HCT116 (cell line): ENCODE measurements around the gene AMELX. TPM values are rescaled to one million over a fixed set of nuclear protein-coding genes. Genes with fewer than 3 reads are reported as not detected.

Experiments
- ATAC-seq: fragments of 200-7000 bp; cut with Tn5 transposase; 2 replicates; pipeline ENCODE4 v1.9.1; 2020; ENCODE audit warnings: mild to moderate bottlenecking, moderate library complexity
- BruUV-seq: library from RNA; stranded (reverse); fragments of 400-500 nt; replicated peaks from 2 replicates; lab custom pipeline; 2021; lab: Mats Ljungman, UMichigan
- CTCF ChIA-PET: fragments of 300-600 bp; sonication (Branson Sonifier 250); formaldehyde crosslinking; loops from one replicate; lab custom pipeline; 2021; ENCODE audit warnings: antibody characterized with exemption; lab: Charles Lee
- POLR2A ChIA-PET: fragments of 300-600, 350-600 bp; sonication (Branson Sonifier 250); formaldehyde crosslinking; loops from one replicate; lab custom pipeline; 2021; ENCODE audit warnings: antibody characterized with exemption; lab: Charles Lee
- RAD21 ChIA-PET, 2 experiments: fragments of 300-600 bp; sonication (Branson Sonifier 250); formaldehyde crosslinking; loops; one replicate each; lab custom pipeline; 2023; ENCODE audit warnings: low total read pairs in 2 of 2; ENCODE audit not compliant: uncharacterized antibody in 2 of 2, unreplicated experiment in 2 of 2, low non-redundant PET in 1 of 2; lab: Charles Lee
- DNase-seq: peaks from one replicate; pipeline ENCODE4 v3.0.0-alpha.2; 2010; ENCODE audit warnings: low read depth, low spot score
- H2AFZ ChIP-seq: fragments of 200-600 bp; shearing (Covaris generic), sonication (generic); 2 replicates; pipeline ENCODE4 v1.6.1; 2017; ENCODE audit warnings: low read depth, mixed run types, mixed read lengths, antibody characterized with exemption, low read length; ENCODE audit not compliant: poor library complexity, severe bottlenecking
- H3K27ac ChIP-seq: 2 replicates; pipeline ENCODE4 v1.5.1; 2012; ENCODE audit warnings: low read depth, low read length
- H3K27me3 ChIP-seq: fragments of 200-600 bp; sonication (generic); 2 replicates; pipeline ENCODE4 v1.6.1; 2016; ENCODE audit warnings: mixed run types, low read length, mixed read lengths; ENCODE audit not compliant: insufficient read depth
- H3K36me3 ChIP-seq, 2 experiments: fragments of 200-500 bp in 1 of 2; fragments of 200-600 bp in 1 of 2; sonication (Bioruptor generic) in 1 of 2; sonication (generic) in 1 of 2; 2 replicates each; pipeline versions ENCODE4 v1.5.1 to v1.6.1; 2014 to 2016; ENCODE audit warnings: low read length in 2 of 2, inconsistent platforms in 1 of 2, mixed read lengths in 1 of 2, mixed run types in 1 of 2; ENCODE audit not compliant: insufficient read depth in 2 of 2, control insufficient read depth in 1 of 2
- H3K4me1 ChIP-seq, 2 experiments: fragments of 200-600 bp in 1 of 2; sonication (generic) in 1 of 2; 2 replicates each; pipeline versions ENCODE4 v1.5.1 to v1.6.1; 2012 to 2017; ENCODE audit warnings: low read length in 2 of 2, inconsistent platforms in 1 of 2, mild to moderate bottlenecking in 1 of 2, mixed read lengths in 1 of 2, mixed run types in 1 of 2, moderate library complexity in 1 of 2; ENCODE audit not compliant: insufficient read depth in 2 of 2, control insufficient read depth in 1 of 2
- H3K4me2 ChIP-seq: fragments of 200-600 bp; sonication (generic); 2 replicates; pipeline ENCODE4 v1.6.1; 2017; ENCODE audit warnings: mixed run types, low read length, mixed read lengths
- H3K4me3 ChIP-seq, 2 experiments: fragments of 200-600 bp in 1 of 2; sonication (generic) in 1 of 2; replicated peaks in 1 of 2; 2 replicates each; pipeline ENCODE4 v1.5.1; 2011 to 2016; ENCODE audit warnings: low read length in 2 of 2, control low read depth in 1 of 2, low read depth in 1 of 2, mild to moderate bottlenecking in 1 of 2, mixed read lengths in 1 of 2, mixed run types in 1 of 2
- H3K79me2 ChIP-seq: fragments of 200-600 bp; sonication (generic); 2 replicates; pipeline ENCODE4 v1.6.1; 2017; ENCODE audit warnings: mild to moderate bottlenecking, mixed run types, low read length, moderate library complexity, mixed read lengths; ENCODE audit not compliant: insufficient read depth
- H3K9ac ChIP-seq: fragments of 200-600 bp; sonication (generic); 2 replicates; pipeline ENCODE4 v1.6.1; 2016; ENCODE audit warnings: low read length, mixed read lengths
- H3K9me2 ChIP-seq: fragments of 200-600 bp; sonication (generic), shearing (Covaris generic); 2 replicates; pipeline ENCODE4 v1.6.1; 2017; ENCODE audit warnings: mixed run types, mild to moderate bottlenecking, moderate library complexity; ENCODE audit not compliant: insufficient read depth
- H3K9me3 ChIP-seq, 2 experiments: fragments of 200-500 bp in 1 of 2; fragments of 200-600 bp in 1 of 2; sonication (Bioruptor generic) in 1 of 2; sonication (generic) in 1 of 2; 2 replicates each; pipeline ENCODE4 v1.6.1; 2014 to 2017; ENCODE audit warnings: low read length in 2 of 2, mixed read lengths in 2 of 2, inconsistent platforms in 1 of 2, low read depth in 1 of 2, mild to moderate bottlenecking in 1 of 2, mixed run types in 1 of 2, moderate library complexity in 1 of 2; ENCODE audit not compliant: control insufficient read depth in 1 of 2, insufficient read depth in 1 of 2
- H4K20me1 ChIP-seq: fragments of 200-600 bp; sonication (generic), shearing (Covaris generic); 2 replicates; pipeline ENCODE4 v1.6.1; 2017; ENCODE audit warnings: mixed run types, mild to moderate bottlenecking, moderate library complexity; ENCODE audit not compliant: insufficient read depth
- CBX3 ChIP-seq: IDR thresholded peaks from 2 replicates; pipeline ENCODE4 v1.6.1; 2012; ENCODE audit warnings: low read depth
- ELF1 ChIP-seq: IDR thresholded peaks from 2 replicates; pipeline ENCODE4 v1.6.1; 2012; ENCODE audit warnings: low read depth, borderline replicate concordance
- EZH2phosphoT487 ChIP-seq: fragments of 200-600 bp; IDR thresholded peaks from 2 replicates; pipeline ENCODE4 v1.6.1; 2018; ENCODE audit warnings: antibody characterized with exemption, borderline replicate concordance
- FOSL1 ChIP-seq: IDR thresholded peaks from 2 replicates; pipeline ENCODE4 v1.6.1; 2012; ENCODE audit warnings: low read depth
- POLR2A ChIP-seq: IDR thresholded peaks from 2 replicates; pipeline ENCODE4 v1.7.0; 2011; ENCODE audit warnings: borderline replicate concordance; ENCODE audit not compliant: insufficient read depth, insufficient read length; ENCODE audit errors: extremely low read depth
- POLR2AphosphoS5 ChIP-seq: IDR thresholded peaks from 2 replicates; pipeline ENCODE4 v1.6.1; 2011; ENCODE audit warnings: mild to moderate bottlenecking, low read depth, low read length, moderate library complexity
- SIN3A ChIP-seq: IDR thresholded peaks from 2 replicates; pipeline ENCODE4 v1.6.1; 2012; ENCODE audit warnings: low read depth
- ZFX ChIP-seq: fragments of 450-650 bp; IDR thresholded peaks from 2 replicates; pipeline ENCODE4 v1.6.1; 2017
- ZNF274 ChIP-seq: fragments of 200-500 bp; sonication (Bioruptor generic); IDR thresholded peaks from 2 replicates; pipeline ENCODE4 v1.6.1; 2014; ENCODE audit warnings: mild to moderate bottlenecking, low read depth, low read length, inconsistent platforms
- intact Hi-C: fragments of 100-400 bp; cut with micrococcal nuclease; formaldehyde crosslinking; loops from 2 replicates; pipeline ENCODE4 v1.10.0; 2022
- total RNA-seq: library from RNA; stranded (reverse); gene quantifications from one replicate; pipeline ENCODE4 v1.2.1, GENCODE V29; 2021; ENCODE audit not compliant: unreplicated experiment
- TF ChIP-seq, protein P1 (sequence below): IDR thresholded peaks from 2 replicates; pipeline ENCODE4 v1.6.1; 2011; ENCODE audit warnings: mild to moderate bottlenecking, low read length, moderate library complexity; ENCODE audit not compliant: insufficient replicate concordance; ENCODE audit errors: extremely low read depth

Gene AMELX
- total RNA-seq, 1 experiment from 2014 or later: not detected

DNA sequence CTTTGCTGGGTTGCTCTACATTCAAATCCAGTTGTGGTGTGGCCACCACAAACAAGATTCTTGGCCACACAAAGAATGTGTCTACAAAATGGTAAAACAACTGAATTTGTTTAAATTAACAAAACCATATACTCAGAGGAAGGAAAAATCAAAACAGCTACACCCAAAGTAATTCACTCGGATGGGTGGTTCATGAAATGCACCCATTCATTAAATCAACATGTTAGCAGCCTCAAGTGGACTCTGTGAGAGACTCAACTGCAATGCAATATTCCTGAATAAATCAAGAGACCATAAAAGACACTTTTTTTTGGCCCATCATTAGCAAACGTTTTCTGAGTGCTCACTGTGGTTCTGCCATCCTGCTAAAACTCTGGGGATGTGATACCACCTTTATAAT, 11.2 kb upstream of the AMELX start (continued):
- TF ChIP-seq, protein P1, sequence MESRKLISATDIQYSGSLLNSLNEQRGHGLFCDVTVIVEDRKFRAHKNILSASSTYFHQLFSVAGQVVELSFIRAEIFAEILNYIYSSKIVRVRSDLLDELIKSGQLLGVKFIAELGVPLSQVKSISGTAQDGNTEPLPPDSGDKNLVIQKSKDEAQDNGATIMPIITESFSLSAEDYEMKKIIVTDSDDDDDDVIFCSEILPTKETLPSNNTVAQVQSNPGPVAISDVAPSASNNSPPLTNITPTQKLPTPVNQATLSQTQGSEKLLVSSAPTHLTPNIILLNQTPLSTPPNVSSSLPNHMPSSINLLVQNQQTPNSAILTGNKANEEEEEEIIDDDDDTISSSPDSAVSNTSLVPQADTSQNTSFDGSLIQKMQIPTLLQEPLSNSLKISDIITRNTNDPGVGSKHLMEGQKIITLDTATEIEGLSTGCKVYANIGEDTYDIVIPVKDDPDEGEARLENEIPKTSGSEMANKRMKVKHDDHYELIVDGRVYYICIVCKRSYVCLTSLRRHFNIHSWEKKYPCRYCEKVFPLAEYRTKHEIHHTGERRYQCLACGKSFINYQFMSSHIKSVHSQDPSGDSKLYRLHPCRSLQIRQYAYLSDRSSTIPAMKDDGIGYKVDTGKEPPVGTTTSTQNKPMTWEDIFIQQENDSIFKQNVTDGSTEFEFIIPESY: no peak
- TF ChIP-seq, all 23 proteins: peak for 0

- Histone ChIP-seq H3K79me2 (no peaks in the 10 kb centered on the region), H3K27me3 (no peaks in the 10 kb centered on the region), H3K27ac (no peak overlapping the region), H3K4me2 (no peak overlapping the region), H3K9me2 (no peaks in the 10 kb centered on the region), H3K4me1 (no peaks in the 10 kb centered on the region), H3K9ac (no peak overlapping the region), H3K9me3 (no peaks in the 10 kb centered on the region), H3K4me3 (no peak overlapping the region), H4K20me1 (no peaks in the 10 kb centered on the region), H3K36me3 (no peaks in the 10 kb centered on the region), H2AFZ (no peak overlapping the region)
- TF ChIP-seq POLR2A: no peak
- no peak for TF ChIP-seq FOSL1
- TF ChIP-seq ZFX: no peak
- TF ChIP-seq ELF1: no peak
- no peak for TF ChIP-seq EZH2phosphoT487
- no TSS peak for BruUV-seq
- ChIA-PET CTCF (no interaction called here), POLR2A (no interaction called here), RAD21 (no interaction called here)
- DNase-seq: no peak
- no peak for ATAC-seq
- intact Hi-C loops: no loop called here
Measured at GRCh38 chrX:11285651-11286050, 7.6 kb upstream of the AMELX start.

DNA sequence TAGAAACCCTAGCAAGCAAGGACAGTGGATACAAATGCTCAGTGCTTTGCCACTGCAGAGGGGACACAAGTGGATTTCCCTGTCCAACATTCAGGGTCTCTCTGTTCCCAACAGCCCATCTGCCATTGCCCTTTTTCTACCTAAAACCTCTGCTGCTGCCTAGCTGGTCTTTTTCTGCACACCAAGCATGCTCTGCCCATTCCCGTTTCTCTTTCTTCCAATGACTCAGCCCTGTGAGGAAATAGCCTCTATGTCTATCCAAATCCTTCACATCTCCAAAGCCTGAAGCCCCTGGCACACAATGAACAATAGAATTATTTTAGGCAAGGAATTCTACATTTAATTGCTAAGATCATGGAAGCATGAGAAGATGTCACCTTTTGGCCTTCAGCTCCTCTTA, 5.7 kb upstream of the AMELX start:
- CTCF ChIA-PET: no interaction called here

More for the DNA sequence above, 5.7 kb upstream of the AMELX start:
- H3K27ac ChIP-seq: no peak overlapping the region
- no TSS peak for BruUV-seq
- H3K9ac ChIP-seq: no peak overlapping the region
- ChIA-PET RAD21 (no interaction called here), POLR2A (no interaction called here)
- H4K20me1 ChIP-seq: no peaks in the 10 kb centered on the region
- no peak overlapping the region for H3K4me2 ChIP-seq
- no peak for ATAC-seq
- no peak overlapping the region for H2AFZ ChIP-seq
- no peak overlapping the region for H3K4me3 ChIP-seq
- no peak for DNase-seq
- no peaks in the 10 kb centered on the region for H3K9me3 ChIP-seq
- H3K36me3 ChIP-seq: no peaks in the 10 kb centered on the region
- TF ChIP-seq POLR2A: no peak
- no peak for TF ChIP-seq FOSL1
- TF ChIP-seq SIN3A: no peak
- TF ChIP-seq POLR2AphosphoS5: no peak
- TF ChIP-seq, protein P1: no peak
- no peak for TF ChIP-seq ZNF274
- no peak for TF ChIP-seq CBX3
- TF ChIP-seq, all 23 proteins: peak for 0
- Histone ChIP-seq H3K9me2 (no peaks in the 10 kb centered on the region), H3K79me2 (no peaks in the 10 kb centered on the region), H3K27me3 (no peaks in the 10 kb centered on the region), H3K4me1 (no peaks in the 10 kb centered on the region)
- intact Hi-C loops: no loop called here
